ENCODE measurements around the gene NIM1K. TPM values are rescaled to one million over a fixed set of nuclear protein-coding genes. Genes with fewer than 3 reads are reported as not detected.

NIM1K gene
- polyA plus RNA-seq, 1 of the 3 experiments (the other 2 are of a cell fraction): 0.16 TPM

- H3K9ac ChIP-seq: no peak overlapping the region
- no peak overlapping the region for H3K27ac ChIP-seq (ENCODE audit: low read depth in 2 of 2, low read length in 1 of 2)
- no peak overlapping the region for H2AFZ ChIP-seq (ENCODE audit: low read depth)
- H3K9me3 ChIP-seq: no peaks in the 10 kb centered on the region
- H3K4me1 ChIP-seq (ENCODE audit: control insufficient read depth in 1 of 2, insufficient read depth in 2 of 2, low read depth in 1 of 2, low read length in 1 of 2): no peaks in the 10 kb centered on the region; a peak in 1 of 4 replicates
- no peak overlapping the region for H3K4me3 ChIP-seq (ENCODE audit: low read depth in 2 of 2, low read length in 1 of 2)
- H3F3A ChIP-seq (replicated peaks; ENCODE audit: insufficient read depth): no peaks in the 10 kb centered on the region
- no peaks in the 10 kb centered on the region for H3K9me2 ChIP-seq
- 17% methylated on average over 7 of the region's 7 CpGs for WGBS (ENCODE audit: low lambda C conversion rate)
- no peak for DNase-seq
- POLR2A ChIA-PET: no interaction called here
- no peaks in the 10 kb centered on the region for H3K79me2 ChIP-seq (ENCODE audit: insufficient read depth)
- no peaks in the 10 kb centered on the region for H3K36me3 ChIP-seq (replicated peaks in 1 of 2; ENCODE audit: control insufficient read depth in 1 of 2, insufficient read depth in 2 of 2, low read length in 1 of 2)
- CTCF ChIA-PET: no interaction called here
- H3K4me2 ChIP-seq: no peak overlapping the region
- no peaks in the 10 kb centered on the region for H4K20me1 ChIP-seq (ENCODE audit: insufficient read depth)
- TF ChIP-seq CHD2 (IDR thresholded peaks at IDR 0.05; ENCODE audit: low read length, partially characterized antibody) (no peak), MEF2A (IDR thresholded peaks at IDR 0.05; ENCODE audit: borderline replicate concordance, low read depth) (no peak), ELF1 (IDR thresholded peaks at IDR 0.05) (no peak), GATA2 (CRISPR knock-in tag; IDR thresholded peaks at IDR 0.05) (no peak), FOSL2 (IDR thresholded peaks at IDR 0.05; ENCODE audit: borderline replicate concordance, low read depth) (no peak), USF2 (IDR thresholded peaks at IDR 0.05; ENCODE audit: borderline replicate concordance, low read depth, low read length) (no peak), EP300 (IDR thresholded peaks at IDR 0.05; ENCODE audit: borderline replicate concordance in 1 of 2, low read depth in 1 of 2, low read length in 1 of 2) (no peak), ZBTB33 (IDR thresholded peaks at IDR 0.05; ENCODE audit: borderline replicate concordance, low read depth) (no peak), RCOR1 (IDR thresholded peaks at IDR 0.05; ENCODE audit: low read length) (no peak)
- H3K27me3 ChIP-seq (ENCODE audit: insufficient read depth): peaks cover 24% of the 10 kb centered on the region; the same call in 1 of the 2 replicates
Observed at GRCh38 chr5:43274435-43275114, 82.5 kb downstream of the NIM1K start.

- TF ChIP-seq FOXM1 (IDR thresholded peaks at IDR 0.05; ENCODE audit: low read depth): no peak
- TF ChIP-seq ELF1 (IDR thresholded peaks at IDR 0.05): no peak
- TF ChIP-seq EP300 (IDR thresholded peaks at IDR 0.05; ENCODE audit: borderline replicate concordance in 1 of 2, low read depth in 1 of 2, low read length in 1 of 2): no peak
- no peak for TF ChIP-seq TAF1 (IDR thresholded peaks at IDR 0.05; ENCODE audit: borderline replicate concordance, low read depth, low read length)
- no peak for TF ChIP-seq RAD21 (IDR thresholded peaks at IDR 0.05; ENCODE audit: low read length)
- no peak for TF ChIP-seq POLR2AphosphoS5 (IDR thresholded peaks at IDR 0.05; ENCODE audit: low read depth, low read length)
- TF ChIP-seq MXI1 (IDR thresholded peaks at IDR 0.05; ENCODE audit: low read depth, low read length): no peak
- TF ChIP-seq TCF12 (IDR thresholded peaks at IDR 0.05): no peak
- TF ChIP-seq NFIC (IDR thresholded peaks at IDR 0.05; ENCODE audit: borderline replicate concordance): no peak
- no peak for TF ChIP-seq RFX5 (IDR thresholded peaks at IDR 0.05; ENCODE audit: low read length)
- TF ChIP-seq REST (IDR thresholded peaks at IDR 0.05; ENCODE audit: low read depth, low read length): no peak
- TF ChIP-seq RCOR1 (IDR thresholded peaks at IDR 0.05; ENCODE audit: low read length): no peak
- H3K27ac ChIP-seq (ENCODE audit: low read depth in 2 of 2, low read length in 1 of 2): no peak overlapping the region
- H4K20me1 ChIP-seq (ENCODE audit: insufficient read depth): no peaks in the 10 kb centered on the region
- H3K36me3 ChIP-seq (replicated peaks in 1 of 2; ENCODE audit: control insufficient read depth in 1 of 2, insufficient read depth in 2 of 2, low read length in 1 of 2): no peaks in the 10 kb centered on the region
- ChIA-PET POLR2A (no interaction called here), CTCF (no interaction called here)
- no peak for DNase-seq
- no peak overlapping the region for H3K4me2 ChIP-seq
- H3K9me3 ChIP-seq: no peaks in the 10 kb centered on the region
- H2AFZ ChIP-seq (ENCODE audit: low read depth): no peak overlapping the region
- peaks cover 24% of the 10 kb centered on the region; the same call in 1 of the 2 replicates for H3K27me3 ChIP-seq (ENCODE audit: insufficient read depth)
- H3F3A ChIP-seq (replicated peaks; ENCODE audit: insufficient read depth): no peaks in the 10 kb centered on the region
- 27% methylated on average over 4 of the region's 4 CpGs for WGBS (ENCODE audit: low lambda C conversion rate)
- no peaks in the 10 kb centered on the region for H3K79me2 ChIP-seq (ENCODE audit: insufficient read depth)
- no peak overlapping the region for H3K4me3 ChIP-seq (ENCODE audit: low read depth in 2 of 2, low read length in 1 of 2)
- H3K9ac ChIP-seq: no peak overlapping the region
- H3K9me2 ChIP-seq: no peaks in the 10 kb centered on the region
- no peaks in the 10 kb centered on the region; a peak in 1 of 4 replicates for H3K4me1 ChIP-seq (ENCODE audit: control insufficient read depth in 1 of 2, insufficient read depth in 2 of 2, low read depth in 1 of 2, low read length in 1 of 2)
Observed at GRCh38 chr5:43275391-43275790, 83.4 kb downstream of the NIM1K start.
